Endothelial cell (in vitro differentiated cells): ENCODE results near the gene IL1R2. TPM values are rescaled to one million over a fixed set of nuclear protein-coding genes. Genes with fewer than 3 reads are reported as not detected.

Experiments
- DNase-seq: peaks from one replicate; pipeline ENCODE4 v3.0.0; 2021; ENCODE audit warnings: low spot score
- H3K27ac Mint-ChIP-seq: one replicate; pipeline ENCODE4 v1.8.0; 2021; ENCODE audit warnings: mixed read lengths, inconsistent platforms; ENCODE audit not compliant: unreplicated experiment
- H3K27me3 Mint-ChIP-seq: one replicate; pipeline ENCODE4 v1.8.0; 2021; ENCODE audit warnings: mild to moderate bottlenecking, moderate library complexity, mixed read lengths, inconsistent platforms; ENCODE audit not compliant: unreplicated experiment
- H3K36me3 Mint-ChIP-seq: one replicate; pipeline ENCODE4 v1.8.0; 2021; ENCODE audit warnings: mild to moderate bottlenecking, low read depth, mixed read lengths, inconsistent platforms; ENCODE audit not compliant: unreplicated experiment
- H3K4me1 Mint-ChIP-seq: one replicate; pipeline ENCODE4 v1.8.0; 2021; ENCODE audit warnings: mild to moderate bottlenecking, mixed read lengths, inconsistent platforms; ENCODE audit not compliant: unreplicated experiment
- H3K4me3 Mint-ChIP-seq: one replicate; pipeline ENCODE4 v1.8.0; 2021; ENCODE audit warnings: mild to moderate bottlenecking, mixed read lengths, inconsistent platforms; ENCODE audit not compliant: unreplicated experiment
- H3K9me3 Mint-ChIP-seq: one replicate; pipeline ENCODE4 v1.8.0; 2021; ENCODE audit warnings: mixed read lengths, inconsistent platforms; ENCODE audit not compliant: unreplicated experiment
- CTCF ChIP-seq: fragments of 200-600 bp; sonication (generic); IDR thresholded peaks from one replicate; pipeline ENCODE4 v1.5.0; 2021; ENCODE audit warnings: antibody characterized with exemption; ENCODE audit not compliant: unreplicated experiment
- total RNA-seq: library from RNA; stranded (reverse); fragmentation: NEBNext Ultra II Directional; extraction: Animal tissue kit (Norgen Biotek cat#: 25700); gene quantifications from one replicate; pipeline ENCODE4 v1.2.1, GENCODE V29; 2021; ENCODE audit not compliant: unreplicated experiment

IL1R2 gene
- total RNA-seq, 1 donor from 2014 or later: not detected

- H3K27ac Mint-ChIP-seq: no peak overlapping the region
- H3K4me1 Mint-ChIP-seq: no peaks in the 10 kb centered on the region
- no peak overlapping the region for H3K4me3 Mint-ChIP-seq
- peaks cover 7% of the 10 kb centered on the region for H3K36me3 Mint-ChIP-seq
- TF ChIP-seq CTCF: no peak
- H3K27me3 Mint-ChIP-seq: peaks cover 2% of the 10 kb centered on the region
- no peak for DNase-seq
- peaks cover 13% of the 10 kb centered on the region for H3K9me3 Mint-ChIP-seq
Observed at GRCh38 chr2:101974663-101975062, 17.1 kb upstream of the IL1R2 start.

GRCh38 chr2:101975171-101975870 is 16.4 kb upstream of the IL1R2 start:
- Mint-ChIP-seq H3K27ac (no peak overlapping the region), H3K9me3 (peaks cover 13% of the 10 kb centered on the region), H3K27me3 (peaks cover 2% of the 10 kb centered on the region), H3K4me3 (no peak overlapping the region), H3K4me1 (no peaks in the 10 kb centered on the region), H3K36me3 (peaks cover 7% of the 10 kb centered on the region)
- no peak for TF ChIP-seq CTCF
- no peak for DNase-seq

- H3K36me3 Mint-ChIP-seq: peaks cover 7% of the 10 kb centered on the region
- DNase-seq: no peak
- no peak overlapping the region for H3K27ac Mint-ChIP-seq
- peaks cover 2% of the 10 kb centered on the region for H3K27me3 Mint-ChIP-seq
- no peak for TF ChIP-seq CTCF
- H3K4me1 Mint-ChIP-seq: no peaks in the 10 kb centered on the region
- no peak overlapping the region for H3K4me3 Mint-ChIP-seq
- peaks cover 13% of the 10 kb centered on the region for H3K9me3 Mint-ChIP-seq
Observed at GRCh38 chr2:101976891-101977290, 14.9 kb upstream of the IL1R2 start.

- peaks cover 2% of the 10 kb centered on the region for H3K27me3 Mint-ChIP-seq
- H3K4me3 Mint-ChIP-seq: no peak overlapping the region
- DNase-seq: no peak
- no peak for TF ChIP-seq CTCF
- H3K9me3 Mint-ChIP-seq: peaks cover 4% of the 10 kb centered on the region
- H3K4me1 Mint-ChIP-seq: no peaks in the 10 kb centered on the region
- H3K36me3 Mint-ChIP-seq: no peaks in the 10 kb centered on the region
- H3K27ac Mint-ChIP-seq: no peak overlapping the region
Observed at GRCh38 chr2:101980368-101980767, 11.4 kb upstream of the IL1R2 start.

- Mint-ChIP-seq H3K27ac (no peak overlapping the region), H3K9me3 (peaks cover 2% of the 10 kb centered on the region), H3K27me3 (peaks cover 3% of the 10 kb centered on the region), H3K4me1 (no peaks in the 10 kb centered on the region), H3K4me3 (no peak overlapping the region), H3K36me3 (no peaks in the 10 kb centered on the region)
- no peak for TF ChIP-seq CTCF
- DNase-seq: no peak
Observed at GRCh38 chr2:101981066-101981465, 10.7 kb upstream of the IL1R2 start.
